ENCODE measurements around the gene ZFYVE27. TPM values are rescaled to one million over a fixed set of nuclear protein-coding genes. Genes with fewer than 3 reads are reported as not detected.

The ZFYVE27 gene
- total RNA-seq, 1 donor from 2014 or later: 48.5 TPM

- H3K9me3 Mint-ChIP-seq (ENCODE audit: unreplicated experiment): peaks cover 2% of the 10 kb centered on the region
- H3K27ac Mint-ChIP-seq (ENCODE audit: unreplicated experiment): no peak overlapping the region
- H3K4me1 Mint-ChIP-seq (ENCODE audit: low read depth, unreplicated experiment): no peaks in the 10 kb centered on the region
- H3K36me3 Mint-ChIP-seq (ENCODE audit: unreplicated experiment): no peaks in the 10 kb centered on the region
- peaks cover 6% of the 10 kb centered on the region for H3K27me3 Mint-ChIP-seq (ENCODE audit: unreplicated experiment)
- DNase-seq: no peak
- TF ChIP-seq CTCF (IDR thresholded peaks at IDR 0.05; ENCODE audit: partially characterized antibody, unreplicated experiment): no peak
- no peak overlapping the region for H3K4me3 Mint-ChIP-seq (ENCODE audit: unreplicated experiment)
Observed at GRCh38 chr10:97762056-97762455, 25.1 kb downstream of the ZFYVE27 start.

GRCh38 chr10:97762816-97763215 is 25.9 kb downstream of the ZFYVE27 start:
- no peak for TF ChIP-seq CTCF (IDR thresholded peaks at IDR 0.05; ENCODE audit: partially characterized antibody, unreplicated experiment)
- peaks cover 7% of the 10 kb centered on the region for H3K27me3 Mint-ChIP-seq (ENCODE audit: unreplicated experiment)
- no peak for DNase-seq
- H3K4me3 Mint-ChIP-seq (ENCODE audit: unreplicated experiment): no peak overlapping the region
- H3K4me1 Mint-ChIP-seq (ENCODE audit: low read depth, unreplicated experiment): no peaks in the 10 kb centered on the region
- peaks cover 2% of the 10 kb centered on the region for H3K9me3 Mint-ChIP-seq (ENCODE audit: unreplicated experiment)
- H3K27ac Mint-ChIP-seq (ENCODE audit: unreplicated experiment): no peak overlapping the region
- no peaks in the 10 kb centered on the region for H3K36me3 Mint-ChIP-seq (ENCODE audit: unreplicated experiment)

GRCh38 chr10:97763411-97763810 is 26.5 kb downstream of the ZFYVE27 start:
- no peak for TF ChIP-seq CTCF (IDR thresholded peaks at IDR 0.05; ENCODE audit: partially characterized antibody, unreplicated experiment)
- Mint-ChIP-seq H3K4me3 (ENCODE audit: unreplicated experiment) (no peak overlapping the region), H3K9me3 (ENCODE audit: unreplicated experiment) (peaks cover 2% of the 10 kb centered on the region), H3K27me3 (ENCODE audit: unreplicated experiment) (peaks cover 11% of the 10 kb centered on the region), H3K27ac (ENCODE audit: unreplicated experiment) (no peak overlapping the region), H3K36me3 (ENCODE audit: unreplicated experiment) (no peaks in the 10 kb centered on the region), H3K4me1 (ENCODE audit: low read depth, unreplicated experiment) (no peaks in the 10 kb centered on the region)
- DNase-seq: no peak

- no peak for DNase-seq
- Mint-ChIP-seq H3K9me3 (ENCODE audit: unreplicated experiment) (peaks cover 2% of the 10 kb centered on the region), H3K27me3 (ENCODE audit: unreplicated experiment) (peaks cover 11% of the 10 kb centered on the region), H3K4me3 (ENCODE audit: unreplicated experiment) (no peak overlapping the region), H3K4me1 (ENCODE audit: low read depth, unreplicated experiment) (no peaks in the 10 kb centered on the region), H3K36me3 (ENCODE audit: unreplicated experiment) (no peaks in the 10 kb centered on the region), H3K27ac (ENCODE audit: unreplicated experiment) (no peak overlapping the region)
- TF ChIP-seq CTCF (IDR thresholded peaks at IDR 0.05; ENCODE audit: partially characterized antibody, unreplicated experiment): no peak
Observed at GRCh38 chr10:97763947-97764346, 27.0 kb downstream of the ZFYVE27 start.

- no peaks in the 10 kb centered on the region for H3K4me1 Mint-ChIP-seq (ENCODE audit: low read depth, unreplicated experiment)
- TF ChIP-seq CTCF (IDR thresholded peaks at IDR 0.05; ENCODE audit: partially characterized antibody, unreplicated experiment): no peak
- DNase-seq: no peak
- peaks cover 4% of the 10 kb centered on the region for H3K9me3 Mint-ChIP-seq (ENCODE audit: unreplicated experiment)
- peaks cover 3% of the 10 kb centered on the region for H3K36me3 Mint-ChIP-seq (ENCODE audit: unreplicated experiment)
- H3K4me3 Mint-ChIP-seq (ENCODE audit: unreplicated experiment): no peak overlapping the region
- no peak overlapping the region for H3K27ac Mint-ChIP-seq (ENCODE audit: unreplicated experiment)
- peaks cover 14% of the 10 kb centered on the region for H3K27me3 Mint-ChIP-seq (ENCODE audit: unreplicated experiment)
Observed at GRCh38 chr10:97764519-97764931, 27.6 kb downstream of the ZFYVE27 start.

Measured in glutamatergic neuron (in vitro differentiated cells).